Skeletal muscle tissue (tissue), 4 donors: ENCODE results near the gene KCNN4. TPM values are rescaled to one million over a fixed set of nuclear protein-coding genes. Genes with fewer than 3 reads are reported as not detected.
A peak's percentile ranks its signal among the peaks of the same experiment; 100 is the strongest.

Source experiments
- H3K27ac ChIP-seq: one replicate; pipeline ENCODE4 v1.7.0; 2013; ENCODE audit warnings: mild to moderate bottlenecking, low read depth, low read length, inconsistent platforms
- H3K27me3 ChIP-seq, 3 donors: one replicate each; pipeline ENCODE4 v1.7.0; 2013; ENCODE audit warnings: low read length in 3 of 3; ENCODE audit not compliant: control insufficient read depth in 3 of 3, insufficient read depth in 3 of 3
- H3K36me3 ChIP-seq, 3 donors: one replicate each; pipeline ENCODE4 v1.7.0; 2013; ENCODE audit warnings: low read length in 3 of 3; ENCODE audit not compliant: control insufficient read depth in 3 of 3, insufficient read depth in 3 of 3
- H3K4me1 ChIP-seq, 3 donors: one replicate each; pipeline ENCODE4 v1.7.0; 2013; ENCODE audit warnings: low read length in 3 of 3, mild to moderate bottlenecking in 3 of 3; ENCODE audit not compliant: control insufficient read depth in 3 of 3, insufficient read depth in 3 of 3
- H3K4me3 ChIP-seq, 3 donors: one replicate each; pipeline ENCODE4 v1.7.0; 2013; ENCODE audit warnings: low read length in 3 of 3
- H3K9ac ChIP-seq, 3 donors: one replicate each; pipeline ENCODE4 v1.7.0; 2013; ENCODE audit warnings: low read length in 3 of 3, mild to moderate bottlenecking in 3 of 3, moderate library complexity in 2 of 3, low read depth in 1 of 3
- H3K9me3 ChIP-seq, 3 donors: one replicate each; pipeline ENCODE4 v1.7.0; 2013; ENCODE audit warnings: low read length in 3 of 3; ENCODE audit not compliant: control insufficient read depth in 3 of 3
- total RNA-seq: library from RNA; depleted of rRNA; stranded (reverse); fragments of >200 nt; gene quantifications from one replicate; pipeline ENCODE4 v1.2.3, GENCODE V29; 2014
- donor health status: Osteomylitis.

The KCNN4 gene
- total RNA-seq, 1 donor from 2014 or later: 1.0 TPM

GRCh38 chr19:43784981-43785808 lies 4.4 kb upstream of the KCNN4 start:
- Histone ChIP-seq H3K36me3 (no peaks in the 10 kb centered on the region), H3K27ac (no peak overlapping the region), H3K9ac (no peak overlapping the region), H3K4me3 (peak overlapping the region in 2 of 3 donors; percentile 13 to 26), H3K27me3 (peaks cover 9 to 19% (median 13%) of the 10 kb centered on the region in 3 donors), H3K9me3 (no peaks in the 10 kb centered on the region), H3K4me1 (peaks cover 0 to 5% (median 4%) of the 10 kb centered on the region in 3 donors)

GRCh38 chr19:43784241-43784980 lies 3.6 kb upstream of the KCNN4 start:
- Histone ChIP-seq H3K9ac (no peak overlapping the region), H3K27ac (no peak overlapping the region), H3K9me3 (no peaks in the 10 kb centered on the region), H3K4me1 (peaks cover 0 to 8% (median 6%) of the 10 kb centered on the region in 3 donors), H3K4me3 (no peak overlapping the region), H3K27me3 (peaks cover 9 to 19% (median 13%) of the 10 kb centered on the region in 3 donors), H3K36me3 (no peaks in the 10 kb centered on the region)

GRCh38 chr19:43783636-43784035 lies 2.9 kb upstream of the KCNN4 start:
- Histone ChIP-seq H3K4me3 (no peak overlapping the region), H3K4me1 (peaks cover 4 to 9% (median 6%) of the 10 kb centered on the region in 3 donors), H3K9me3 (no peaks in the 10 kb centered on the region), H3K27me3 (peaks cover 9 to 19% (median 13%) of the 10 kb centered on the region in 3 donors), H3K27ac (no peak overlapping the region), H3K9ac (no peak overlapping the region), H3K36me3 (no peaks in the 10 kb centered on the region)

- peaks cover 9 to 19% (median 13%) of the 10 kb centered on the region in 3 donors for H3K27me3 ChIP-seq
- no peak overlapping the region for H3K27ac ChIP-seq
- H3K36me3 ChIP-seq: no peaks in the 10 kb centered on the region
- no peaks in the 10 kb centered on the region for H3K9me3 ChIP-seq
- no peak overlapping the region for H3K4me3 ChIP-seq
- H3K9ac ChIP-seq: no peak overlapping the region
- H3K4me1 ChIP-seq: peaks cover 5 to 9% (median 6%) of the 10 kb centered on the region in 3 donors
Measured at GRCh38 chr19:43782689-43783231, 2.0 kb upstream of the KCNN4 start.

GRCh38 chr19:43782311-43782660 lies 1.5 kb upstream of the KCNN4 start:
- H3K27me3 ChIP-seq: peaks cover 9 to 19% (median 13%) of the 10 kb centered on the region in 3 donors
- H3K9ac ChIP-seq: no peak overlapping the region

GRCh38 chr19:43781630-43782310 lies 997 bp upstream of the KCNN4 start:
- Histone ChIP-seq H3K36me3 (no peaks in the 10 kb centered on the region), H3K27ac (no peak overlapping the region), H3K9ac (no peak overlapping the region)

More at GRCh38 chr19:43782311-43782660, 1.5 kb upstream of the KCNN4 start:
- H3K9me3 ChIP-seq: no peaks in the 10 kb centered on the region
- H3K27ac ChIP-seq: no peak overlapping the region
- peaks cover 5 to 9% (median 6%) of the 10 kb centered on the region in 3 donors for H3K4me1 ChIP-seq
- H3K4me3 ChIP-seq: no peak overlapping the region
- no peaks in the 10 kb centered on the region for H3K36me3 ChIP-seq

GRCh38 chr19:43779820-43780219 lies 953 bp downstream of the KCNN4 start:
- H3K4me1 ChIP-seq: peaks cover 3 to 6% (median 6%) of the 10 kb centered on the region in 3 donors

More at GRCh38 chr19:43781630-43782310, 997 bp upstream of the KCNN4 start:
- Histone ChIP-seq H3K9me3 (no peaks in the 10 kb centered on the region), H3K4me1 (peaks cover 5 to 9% (median 6%) of the 10 kb centered on the region in 3 donors), H3K27me3 (peaks cover 9 to 19% (median 13%) of the 10 kb centered on the region in 3 donors), H3K4me3 (no peak overlapping the region)

GRCh38 chr19:43779147-43779819 lies 1.5 kb downstream of the KCNN4 start:
- Histone ChIP-seq H3K36me3 (no peaks in the 10 kb centered on the region), H3K9ac (no peak overlapping the region), H3K27me3 (peaks cover 13 to 19% (median 16%) of the 10 kb centered on the region in 3 donors), H3K9me3 (no peaks in the 10 kb centered on the region), H3K27ac (no peak overlapping the region), H3K4me3 (no peak overlapping the region), H3K4me1 (peaks cover 6 to 10% (median 7%) of the 10 kb centered on the region in 3 donors)

More at GRCh38 chr19:43779820-43780219, 953 bp downstream of the KCNN4 start:
- Histone ChIP-seq H3K36me3 (no peaks in the 10 kb centered on the region), H3K27me3 (peaks cover 13 to 19% (median 13%) of the 10 kb centered on the region in 3 donors), H3K9me3 (no peaks in the 10 kb centered on the region), H3K4me3 (no peak overlapping the region), H3K9ac (no peak overlapping the region), H3K27ac (no peak overlapping the region)

- H3K4me1 ChIP-seq: peaks cover 11 to 13% (median 13%) of the 10 kb centered on the region in 3 donors
- H3K36me3 ChIP-seq: no peaks in the 10 kb centered on the region
- H3K27me3 ChIP-seq: peaks cover 15 to 22% (median 18%) of the 10 kb centered on the region in 3 donors
- no peak overlapping the region for H3K9ac ChIP-seq
- no peak overlapping the region for H3K27ac ChIP-seq
- no peak overlapping the region for H3K4me3 ChIP-seq
- no peaks in the 10 kb centered on the region for H3K9me3 ChIP-seq
Measured at GRCh38 chr19:43778651-43779050, 2.1 kb downstream of the KCNN4 start.
